HepG2 (cell line): Measurements from ENCODE around the gene SLC45A1. TPM values are rescaled to one million over a fixed set of nuclear protein-coding genes. Genes with fewer than 3 reads are reported as not detected.
A peak's percentile ranks its signal among the peaks of the same experiment; 100 is the strongest.

Source experiments
- ATAC-seq: fragments of 200-7000 bp; cut with Tn5 transposase; 3 replicates; pipeline ENCODE4 v1.9.1; 2020; ENCODE audit warnings: mild to moderate bottlenecking, moderate library complexity
- BruUV-seq: library from RNA; stranded (reverse); fragments of 400-500 nt; replicated peaks from 2 replicates; lab custom pipeline; 2021; lab: Mats Ljungman, UMichigan
- CTCF ChIA-PET: fragments of 300-600 bp; formaldehyde crosslinking; extraction: SDS; loops from one replicate; lab custom pipeline; 2021; ENCODE audit warnings: low total read pairs, inconsistent platforms, low intra/inter-chr PET ratio; lab: Yijun Ruan, JAX
- POLR2A ChIA-PET: fragments of 350-600 bp; sonication (Branson Sonifier 250); formaldehyde crosslinking; loops from one replicate; lab custom pipeline; 2020; ENCODE audit warnings: antibody characterized with exemption, inconsistent platforms; lab: Yijun Ruan, JAX
- DNase-seq: peaks from one replicate; pipeline ENCODE4 v3.0.0-alpha.2; 2015; ENCODE audit warnings: low spot score
- FAIRE-seq: peaks from 3 replicates; lab custom pipeline; 2011; peaks lifted over from hg19 to GRCh38; lab: Jason Lieb, UNC
- H2AFZ ChIP-seq: one replicate; pipeline ENCODE4 v1.6.1; 2011; ENCODE audit warnings: low read length, inconsistent platforms
- H3K27ac ChIP-seq: fragments of 300-600 bp; 3 replicates; pipeline ENCODE4 v1.8.0; 2011; ENCODE audit warnings: mixed run types, mild to moderate bottlenecking, mixed read lengths, low read length, inconsistent platforms; ENCODE audit not compliant: insufficient read depth; ENCODE audit errors: extremely low read length
- H3K27me3 ChIP-seq, 2 experiments: fragments of 200-600 bp in 1 of 2; 2 replicates in 1 of 2; 3 replicates in 1 of 2; pipeline versions ENCODE4 v1.6.0 to v1.8.0; 2011; ENCODE audit warnings: low read length in 2 of 2, mild to moderate bottlenecking in 2 of 2, moderate library complexity in 2 of 2, inconsistent platforms in 1 of 2; ENCODE audit not compliant: insufficient read depth in 2 of 2, control insufficient read depth in 1 of 2
- H3K36me3 ChIP-seq, 2 experiments: fragments of 200-600 bp in 1 of 2; replicated peaks in 1 of 2; 2 replicates in 1 of 2; 3 replicates in 1 of 2; pipeline versions ENCODE4 v1.5.1 to v1.8.0; 2011; ENCODE audit warnings: low read length in 2 of 2, inconsistent platforms in 1 of 2; ENCODE audit not compliant: insufficient read depth in 2 of 2, control insufficient read depth in 1 of 2
- H3K4me1 ChIP-seq: 2 replicates; pipeline ENCODE4 v1.5.1; 2012; ENCODE audit warnings: low read length, inconsistent platforms; ENCODE audit not compliant: insufficient read depth
- H3K4me2 ChIP-seq: 2 replicates; pipeline ENCODE4 v1.6.0; 2011; ENCODE audit warnings: low read depth, low read length, inconsistent platforms
- H3K4me3 ChIP-seq, 3 experiments: fragments of 200-600 bp in 1 of 3; sonication (generic), shearing (Covaris generic) in 1 of 3; replicated peaks in 1 of 3; 2 replicates each; pipeline ENCODE4 v1.5.1; 2011 to 2016; ENCODE audit warnings: low read length in 3 of 3, inconsistent platforms in 2 of 3, low read depth in 2 of 3, mild to moderate bottlenecking in 2 of 3, control low read depth in 1 of 3, mixed read lengths in 1 of 3; ENCODE audit not compliant: insufficient read depth in 1 of 3
- H3K79me2 ChIP-seq: one replicate; pipeline ENCODE4 v1.6.1; 2011; ENCODE audit warnings: low read length, inconsistent platforms; ENCODE audit not compliant: insufficient read depth
- H3K9ac ChIP-seq: 2 replicates; pipeline ENCODE4 v1.6.0; 2011; ENCODE audit warnings: mild to moderate bottlenecking, low read depth, low read length, inconsistent platforms; ENCODE audit not compliant: insufficient read depth
- H3K9me3 ChIP-seq: 2 replicates; pipeline ENCODE4 v1.5.1; 2012; ENCODE audit warnings: mild to moderate bottlenecking, low read length
- H4K20me1 ChIP-seq: 2 replicates; pipeline ENCODE4 v1.6.0; 2011; ENCODE audit warnings: inconsistent platforms, mild to moderate bottlenecking, low read length, moderate library complexity; ENCODE audit not compliant: insufficient read depth
- ARID5B ChIP-seq: IDR thresholded peaks from 2 replicates; pipeline ENCODE4 v1.4.0; 2020; ENCODE audit warnings: mild to moderate bottlenecking, missing genetic modification reagents
- FOSL2 ChIP-seq: sonication (generic); formaldehyde crosslinking; IDR thresholded peaks from 2 replicates; pipeline ENCODE4 v1.4.0; 2020; ENCODE audit warnings: missing genetic modification reagents
- GATA4 ChIP-seq: sonication (generic); IDR thresholded peaks from 2 replicates; pipeline ENCODE4 v1.6.1; 2016; ENCODE audit warnings: antibody characterized with exemption, low read depth, borderline replicate concordance
- NR2F6 ChIP-seq, 2 experiments: IDR thresholded peaks; 2 replicates each; pipeline ENCODE4 v1.6.1; 2016; ENCODE audit warnings: antibody characterized with exemption in 1 of 2, mild to moderate bottlenecking in 1 of 2
- SP1 ChIP-seq, 2 experiments: fragments of 450-650 bp in 1 of 2; sonication (generic) in 1 of 2; formaldehyde crosslinking in 1 of 2; IDR thresholded peaks; 2 replicates each; pipeline versions ENCODE4 v1.4.0 to v1.6.1; 2016 to 2020; ENCODE audit warnings: missing genetic modification reagents in 1 of 2
- TARDBP ChIP-seq: sonication (generic); formaldehyde crosslinking; IDR thresholded peaks from 2 replicates; pipeline ENCODE4 v1.8.0; 2022; ENCODE audit warnings: mild to moderate bottlenecking, missing genetic modification reagents
- ZNF234 ChIP-seq: sonication (generic); formaldehyde crosslinking; conservative IDR thresholded peaks from 2 replicates; pipeline ENCODE4 v1.5.1; 2020; ENCODE audit warnings: mild to moderate bottlenecking, missing genetic modification reagents
- ZNF615 ChIP-seq: sonication (generic); formaldehyde crosslinking; IDR thresholded peaks from 2 replicates; pipeline ENCODE4 v1.5.0; 2020; ENCODE audit warnings: mild to moderate bottlenecking, missing genetic modification reagents, borderline replicate concordance
- WGBS: methylation state at CpG from one replicate; pipeline ENCODE4 v1.1.6; 2017; ENCODE audit warnings: low lambda C conversion rate; 5-methylcytosine and 5-hydroxymethylcytosine counted together
- in situ Hi-C: cut with HindIII; loops from 2 replicates; pipeline ENCODE4 v1.10.0; 2017; ENCODE audit warnings: low pct_unique_long_range_greater_than_20kb; ENCODE audit not compliant: extremely low pct_ligation_motif_present
- intact Hi-C: fragments of 100-400 bp; cut with micrococcal nuclease; formaldehyde crosslinking; loops from one replicate; pipeline ENCODE4 v1.10.0; 2022; ENCODE audit not compliant: unreplicated experiment
- polyA plus RNA-seq, 8 experiments: library from polyadenylated mRNA; depleted of rRNA in 3 of 8; stranded (reverse) in 7 of 8; unstranded in 1 of 8; fragments of >200 nt; fragmentation: Illumina TruSeq in 4 of 8; extraction: Trizol in 4 of 8; gene quantifications; 2 replicates each; pipeline versions ENCODE4 v1.2.1 to v1.2.3, GENCODE V29; 2011 to 2016; ENCODE audit warnings: low read depth in 4 of 8, missing spikeins in 1 of 8, mixed read lengths in 1 of 8; ENCODE audit not compliant: insufficient read depth in 1 of 8
- total RNA-seq, 5 experiments: library from RNA; depleted of rRNA; stranded (reverse); fragments of >200 nt; fragmentation: Illumina TruSeq; extraction: Trizol; gene quantifications; 2 replicates each; pipeline ENCODE4 v1.2.3, GENCODE V29; 2016; ENCODE audit warnings: low read depth in 1 of 5
- TF ChIP-seq, protein P1 (sequence below): sonication (generic); formaldehyde crosslinking; IDR thresholded peaks from 2 replicates; pipeline ENCODE4 v1.5.0; 2020; ENCODE audit warnings: mild to moderate bottlenecking, missing genetic modification reagents
- TF ChIP-seq, protein P2 (sequence below): sonication (generic); formaldehyde crosslinking; IDR thresholded peaks from 2 replicates; pipeline ENCODE4 v1.4.0; 2020; ENCODE audit warnings: missing genetic modification reagents

Gene SLC45A1
- total and polyA plus RNA-seq, 2 of the 13 experiments (the other 11 are each of a cell fraction or from before 2014, with no cell fraction given), result not detected

- TF ChIP-seq, protein P1, sequence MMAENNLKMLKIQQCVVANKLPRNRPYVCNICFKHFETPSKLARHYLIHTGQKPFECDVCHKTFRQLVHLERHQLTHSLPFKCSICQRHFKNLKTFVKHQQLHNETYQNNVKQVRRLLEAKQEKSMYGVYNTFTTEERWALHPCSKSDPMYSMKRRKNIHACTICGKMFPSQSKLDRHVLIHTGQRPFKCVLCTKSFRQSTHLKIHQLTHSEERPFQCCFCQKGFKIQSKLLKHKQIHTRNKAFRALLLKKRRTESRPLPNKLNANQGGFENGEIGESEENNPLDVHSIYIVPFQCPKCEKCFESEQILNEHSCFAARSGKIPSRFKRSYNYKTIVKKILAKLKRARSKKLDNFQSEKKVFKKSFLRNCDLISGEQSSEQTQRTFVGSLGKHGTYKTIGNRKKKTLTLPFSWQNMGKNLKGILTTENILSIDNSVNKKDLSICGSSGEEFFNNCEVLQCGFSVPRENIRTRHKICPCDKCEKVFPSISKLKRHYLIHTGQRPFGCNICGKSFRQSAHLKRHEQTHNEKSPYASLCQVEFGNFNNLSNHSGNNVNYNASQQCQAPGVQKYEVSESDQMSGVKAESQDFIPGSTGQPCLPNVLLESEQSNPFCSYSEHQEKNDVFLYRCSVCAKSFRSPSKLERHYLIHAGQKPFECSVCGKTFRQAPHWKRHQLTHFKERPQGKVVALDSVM (CRISPR knock-in tag), result peak; percentile 59; the same call in 1 of the 2 replicates
- 0 out of 2 replicates have a peak, but pooled peaks have one; percentile 33 for TF ChIP-seq ARID5B (CRISPR knock-in tag)
- TF ChIP-seq FOSL2 (CRISPR knock-in tag), result peak; percentile 78
- TF ChIP-seq TARDBP (CRISPR knock-in tag), result no peak
- TF ChIP-seq ZNF615, result no peak
- no peak for TF ChIP-seq GATA4
- TF ChIP-seq, protein P2, sequence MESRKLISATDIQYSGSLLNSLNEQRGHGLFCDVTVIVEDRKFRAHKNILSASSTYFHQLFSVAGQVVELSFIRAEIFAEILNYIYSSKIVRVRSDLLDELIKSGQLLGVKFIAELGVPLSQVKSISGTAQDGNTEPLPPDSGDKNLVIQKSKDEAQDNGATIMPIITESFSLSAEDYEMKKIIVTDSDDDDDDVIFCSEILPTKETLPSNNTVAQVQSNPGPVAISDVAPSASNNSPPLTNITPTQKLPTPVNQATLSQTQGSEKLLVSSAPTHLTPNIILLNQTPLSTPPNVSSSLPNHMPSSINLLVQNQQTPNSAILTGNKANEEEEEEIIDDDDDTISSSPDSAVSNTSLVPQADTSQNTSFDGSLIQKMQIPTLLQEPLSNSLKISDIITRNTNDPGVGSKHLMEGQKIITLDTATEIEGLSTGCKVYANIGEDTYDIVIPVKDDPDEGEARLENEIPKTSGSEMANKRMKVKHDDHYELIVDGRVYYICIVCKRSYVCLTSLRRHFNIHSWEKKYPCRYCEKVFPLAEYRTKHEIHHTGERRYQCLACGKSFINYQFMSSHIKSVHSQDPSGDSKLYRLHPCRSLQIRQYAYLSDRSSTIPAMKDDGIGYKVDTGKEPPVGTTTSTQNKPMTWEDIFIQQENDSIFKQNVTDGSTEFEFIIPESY, result 0 out of 2 replicates have a peak, but pooled peaks have one; percentile 28
- TF ChIP-seq ZNF234 (CRISPR knock-in tag), result no peak
- TF ChIP-seq SP1 (IDR thresholded peaks at IDR 0.05), result no peak
- TF ChIP-seq SP1 (CRISPR knock-in tag; IDR thresholded peaks at IDR 0.05), result no peak
- no peak for TF ChIP-seq NR2F6 (IDR thresholded peaks at IDR 0.05)
- TF ChIP-seq NR2F6 (CRISPR knock-in tag; IDR thresholded peaks at IDR 0.05), result 0 out of 2 replicates have a peak, but pooled peaks have one; percentile 23
- Histone ChIP-seq H3K4me3 (no peak overlapping the region), H3K79me2 (no peaks in the 10 kb centered on the region), H3K9ac (no peak overlapping the region), H3K27ac (no peak overlapping the region), H3K27me3 (no peaks in the 10 kb centered on the region), H3K9me3 (no peaks in the 10 kb centered on the region), H3K4me2 (no peak overlapping the region), H3K4me1 (peaks cover 13% of the 10 kb centered on the region), H2AFZ (no peak overlapping the region), H4K20me1 (no peaks in the 10 kb centered on the region), H3K36me3 (no peaks in the 10 kb centered on the region)
- FAIRE-seq (no peak), DNase-seq (no peak), ATAC-seq (no peak)
- ChIA-PET CTCF (no interaction called here), POLR2A (interaction anchor here (0.7 to 1.1 kb wide), 2 partner anchors 21 to 266 kb away, joined by 3 read pairs; no protein-coding TSS in a partner anchor)
- BruUV-seq, result no TSS peak
- intact Hi-C loops (no loop called here), in situ Hi-C loops (no loop called here)
- WGBS, result 52% methylated on average over 4 of the region's 4 CpGs
Measured at GRCh38 chr1:8293641-8294169, 24.2 kb upstream of the SLC45A1 start.
